Activated effector memory CD4-positive, alpha-beta T cell treated with anti-CD3 and anti-CD28 coated beads, Interleukin-2, amount 50 U/mL, for 16 hours (primary cell): ENCODE measurements around the gene TCL1B.
"Not testable (repeated sequence)": the region's sequence is repeated elsewhere in the genome, so short reads cannot be mapped to it uniquely, and the experiment has no call there.

Source experiments
- DNase-seq: peaks from one replicate; pipeline ENCODE4 v3.0.0-alpha.2; 2020

Gene TCL1B

GRCh38 chr14:95707327-95707726 lies 21.1 kb downstream of the TCL1B start:
- DNase-seq, result no peak

- no peak for DNase-seq
Measured at GRCh38 chr14:95710106-95710505, 23.9 kb downstream of the TCL1B start.

- no peak for DNase-seq
Measured at GRCh38 chr14:95711476-95712176, 25.4 kb downstream of the TCL1B start.

GRCh38 chr14:95712398-95712797 lies 26.2 kb downstream of the TCL1B start:
- no peak for DNase-seq

- no peak for DNase-seq
Measured at GRCh38 chr14:95713596-95714371, 27.6 kb downstream of the TCL1B start, which contains the start of gene TCL1A. Gene TCL1A, minus strand, starts transcription at chr14:95714125. Its CDS starts 59 bp downstream, at chr14:95714066.

GRCh38 chr14:95722525-95723190 lies 36.4 kb downstream of the TCL1B start:
- DNase-seq, result no peak

- no peak for DNase-seq
Measured at GRCh38 chr14:95725685-95726336, 39.6 kb downstream of the TCL1B start.

GRCh38 chr14:95727056-95727700 lies 41.0 kb downstream of the TCL1B start:
- DNase-seq, result no peak

- not testable (repeated sequence) for DNase-seq
Measured at GRCh38 chr14:95729402-95730028, 43.3 kb downstream of the TCL1B start.

GRCh38 chr14:95730126-95730525 lies 43.9 kb downstream of the TCL1B start:
- DNase-seq, result no peak

GRCh38 chr14:95733212-95733611 lies 47.0 kb downstream of the TCL1B start:
- no peak for DNase-seq

GRCh38 chr14:95739356-95739755 lies 53.1 kb downstream of the TCL1B start:
- no peak for DNase-seq

GRCh38 chr14:95741038-95741490 lies 54.8 kb downstream of the TCL1B start:
- no peak for DNase-seq

- DNase-seq, result no peak
Measured at GRCh38 chr14:95741781-95742180, 55.6 kb downstream of the TCL1B start.
